Measurements from ENCODE around the gene NRCAM. TPM values are rescaled to one million over a fixed set of nuclear protein-coding genes. Genes with fewer than 3 reads are reported as not detected.

NRCAM gene
- total RNA-seq, 1 experiment from 2014 or later = 45.7 TPM

GRCh38 chr7:108097703-108098102 lies 358.5 kb downstream of the NRCAM start:
- Histone ChIP-seq H3K4me3 (ENCODE audit: low read depth, low read length, poor library complexity, severe bottlenecking) (no peak overlapping the region), H3K4me1 (ENCODE audit: insufficient read depth, low read length, poor library complexity, severe bottlenecking) (peaks cover 22% of the 10 kb centered on the region), H3K9me3 (ENCODE audit: low read depth, low read length, poor library complexity, severe bottlenecking) (no peaks in the 10 kb centered on the region), H3K27me3 (replicated peaks; ENCODE audit: insufficient read depth, low read depth, low read length, poor library complexity) (no peaks in the 10 kb centered on the region), H3K36me3 (ENCODE audit: insufficient read depth, low read length, poor library complexity, severe bottlenecking) (no peaks in the 10 kb centered on the region), H3K27ac (ENCODE audit: low read depth, low read length, poor library complexity, severe bottlenecking) (no peak overlapping the region)
- DNase-seq (ENCODE audit: low spot score) = peak; percentile 70
- no peak for TF ChIP-seq EZH2 (IDR thresholded peaks at IDR 0.05; ENCODE audit: borderline replicate concordance, low read depth, low read length, poor library complexity, severe bottlenecking)
- TF ChIP-seq CTCF (conservative IDR thresholded peaks at IDR 0.05; ENCODE audit: low read depth, low read length) = peak; percentile 70
- no TSS peak for BruUV-seq (replicated peaks)
- ChIA-PET POLR2A (ENCODE audit: low non-redundant PET) (no interaction called here), CTCF (no interaction called here)
- intact Hi-C loops (cut with micrococcal nuclease; ENCODE audit: unreplicated experiment) = loop anchor here (2.0 kb wide), 1 partner anchor 95 kb away; the partner anchor contains the start of gene LAMB1

Other genes starting within 250 kb of the NRCAM start
- 19.2 and 19.5 TPM in 2 replicates for gene PNPLA8, start 69.7 kb upstream of the NRCAM start, total RNA-seq (2021)
- 38.1 and 39.4 TPM in 2 replicates for gene THAP5, start 113.3 kb upstream of the NRCAM start, total RNA-seq (2021)
- gene DNAJB9, start 113.4 kb upstream of the NRCAM start, total RNA-seq (2021) = 8.1 and 12.9 TPM in 2 replicates

Measured in A673 (cell line).